ENCODE data around the gene IGHMBP2. TPM values are rescaled to one million over a fixed set of nuclear protein-coding genes. Genes with fewer than 3 reads are reported as not detected.

Gene IGHMBP2
- total RNA-seq, 5 donors from 2014 or later (not counting 1 experiment from before 2014, with no cell fraction given): 33.5 to 59.8 (median 37.0) TPM

DNA sequence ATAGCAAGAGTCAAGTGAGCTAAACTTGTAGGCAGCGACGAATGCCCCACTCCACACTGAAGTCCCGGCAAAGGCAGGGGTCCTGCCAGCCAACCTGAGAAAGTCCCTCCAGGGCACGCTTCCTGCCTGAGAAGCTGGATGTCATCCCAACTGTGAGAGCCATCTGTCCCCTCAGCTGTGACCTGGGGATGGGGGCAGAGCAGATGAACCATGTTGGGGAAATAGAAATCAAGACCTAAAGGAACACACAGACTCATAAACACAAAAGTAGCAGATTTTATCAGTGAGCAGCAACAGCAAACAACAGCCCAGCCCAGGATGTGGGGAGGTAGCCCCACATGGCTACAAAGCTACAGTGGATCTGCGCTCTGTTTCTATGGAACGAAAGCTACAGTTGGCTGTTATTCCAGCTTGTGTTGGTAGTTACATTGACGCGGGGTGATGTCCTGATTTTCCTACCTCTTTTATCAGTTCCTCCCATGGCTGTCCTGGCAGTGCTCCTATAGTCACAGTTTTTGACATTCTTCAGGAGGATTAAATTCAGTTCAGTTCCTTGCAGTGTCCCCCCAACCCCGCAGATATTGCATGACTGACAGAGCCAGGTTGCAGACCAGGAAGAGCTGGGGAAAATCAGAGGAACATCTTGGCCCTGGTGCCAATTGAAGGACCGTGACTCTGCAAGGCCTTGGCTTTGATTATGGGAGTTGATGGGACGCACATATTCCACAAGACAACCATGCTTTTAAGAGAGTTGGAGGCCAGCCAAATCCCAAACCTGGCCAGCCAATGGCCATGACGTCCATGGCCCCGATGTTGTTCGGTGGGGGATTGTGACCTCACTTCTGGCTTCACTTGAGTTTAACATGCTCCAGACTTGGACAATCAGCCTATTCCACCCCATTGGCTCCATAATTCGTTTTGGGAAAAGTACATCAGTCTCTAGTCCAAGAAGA is 62.5 kb downstream of the IGHMBP2 start:
- peak in 12 of 35 experiments; percentile 4 to 36 (median 13) for DNase-seq
- WGBS (ENCODE audit: insufficient coverage): 80% methylated on average over 6 of the region's 15 CpGs
- peak; percentile 54 to 84 (median 73) for ATAC-seq (replicated peaks in 1 of 4)
- H3K4me1 Mint-ChIP-seq: peaks cover 19 to 47% (median 20%) of the 10 kb centered on the region in 3 donors
- Histone ChIP-seq H3K4me3 (ENCODE audit: control insufficient read depth in 1 of 2, extremely low read depth in 1 of 2, low read length in 1 of 2) (no peak overlapping the region), H3K27ac (ENCODE audit: low read length) (peak overlapping the region; percentile 37), H3K36me3 (ENCODE audit: control insufficient read depth in 2 of 2, extremely low read depth in 1 of 2, insufficient read depth in 1 of 2, low read length in 1 of 2) (peaks cover 0 to 2% of the 10 kb centered on the region in 2 donors), H3K27me3 (replicated peaks in 1 of 2; ENCODE audit: control insufficient read depth in 2 of 2, extremely low read depth in 1 of 2, insufficient read depth in 2 of 2, low read length in 1 of 2) (peaks cover 0 to 17% of the 10 kb centered on the region in 2 experiments), H3K4me1 (ENCODE audit: control insufficient read depth in 1 of 2, extremely low read depth in 1 of 2, insufficient read depth in 2 of 2, low read length in 2 of 2) (peaks cover 0 to 40% of the 10 kb centered on the region in 2 experiments), H3K9me3 (no peaks in the 10 kb centered on the region)
- peaks cover 4% of the 10 kb centered on the region in 2 donors for H3K27me3 Mint-ChIP-seq
- CTCF ChIA-PET: no interaction called here
- no peaks in the 10 kb centered on the region for H3K9me3 Mint-ChIP-seq
- H3K27ac Mint-ChIP-seq: peak overlapping the region; percentile 77 to 96
- POLR2A ChIA-PET: interaction anchor here in 1 of 2 donors (0.6 to 0.7 kb wide), 2 partner anchors 83 to 133 kb away, joined by 3 to 5 read pairs; no protein-coding TSS in a partner anchor
- H3K4me3 Mint-ChIP-seq: peak overlapping the region in 2 of 3 donors; percentile 28 to 33
- H3K36me3 Mint-ChIP-seq: peaks cover 8% of the 10 kb centered on the region

DNA sequence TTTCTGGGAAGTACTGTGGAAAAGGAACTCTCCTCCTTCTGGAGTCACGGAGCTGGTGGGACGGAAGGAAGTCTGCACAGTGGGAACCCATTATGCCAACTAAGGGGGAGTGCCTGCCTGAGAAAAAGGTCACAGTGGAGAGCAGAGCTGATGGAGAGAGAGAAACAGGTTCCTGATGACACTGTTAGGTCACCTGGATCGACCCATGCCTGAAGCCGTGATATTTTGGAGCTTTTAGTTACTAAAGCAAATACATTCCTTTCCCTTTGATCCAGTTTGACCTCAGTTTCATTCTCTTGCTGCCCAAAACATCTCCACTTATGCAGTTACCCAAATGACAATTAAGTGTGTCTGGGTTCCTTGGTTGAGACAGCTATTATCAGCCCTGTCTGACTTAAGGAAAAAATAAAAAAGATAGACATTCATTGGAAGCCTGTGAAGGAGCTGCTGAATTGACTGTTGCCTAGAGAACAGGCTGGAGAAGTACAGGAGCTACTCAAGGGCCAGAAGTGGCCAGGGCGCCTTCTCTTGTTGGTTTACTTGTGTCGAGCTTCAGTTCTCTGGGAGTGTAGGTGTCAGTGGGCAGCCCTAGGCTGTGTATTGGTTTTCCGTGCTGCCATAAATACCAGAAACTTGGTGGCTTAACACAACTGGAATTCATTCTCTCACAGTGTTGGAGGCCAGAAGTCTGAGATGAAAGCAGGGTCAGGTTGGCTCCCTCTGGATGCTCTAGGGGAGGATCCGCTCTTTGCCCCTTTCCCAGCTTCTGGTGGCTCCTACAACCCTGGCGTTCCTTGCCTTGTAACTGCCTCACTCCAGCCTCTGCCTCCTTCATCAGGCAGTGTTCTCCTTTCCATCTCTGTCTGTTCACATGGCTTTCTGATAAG is 63.4 kb downstream of the IGHMBP2 start:
- Histone ChIP-seq H3K27ac (ENCODE audit: low read length) (no peak overlapping the region), H3K9me3 (no peaks in the 10 kb centered on the region), H3K27me3 (replicated peaks in 1 of 2; ENCODE audit: control insufficient read depth in 2 of 2, extremely low read depth in 1 of 2, insufficient read depth in 2 of 2, low read length in 1 of 2) (peaks cover 0 to 13% of the 10 kb centered on the region in 2 experiments), H3K36me3 (ENCODE audit: control insufficient read depth in 2 of 2, extremely low read depth in 1 of 2, insufficient read depth in 1 of 2, low read length in 1 of 2) (peaks cover 0 to 2% of the 10 kb centered on the region in 2 donors), H3K4me1 (ENCODE audit: control insufficient read depth in 1 of 2, extremely low read depth in 1 of 2, insufficient read depth in 2 of 2, low read length in 2 of 2) (peaks cover 0 to 37% of the 10 kb centered on the region in 2 experiments), H3K4me3 (ENCODE audit: control insufficient read depth in 1 of 2, extremely low read depth in 1 of 2, low read length in 1 of 2) (no peak overlapping the region)
- peaks cover 19 to 44% (median 20%) of the 10 kb centered on the region in 3 donors for H3K4me1 Mint-ChIP-seq
- 94% methylated on average over 3 of the region's 9 CpGs for WGBS (ENCODE audit: insufficient coverage)
- DNase-seq: peak in 1 of 35 experiments; percentile 1
- no peak for ATAC-seq (replicated peaks in 1 of 4)
- H3K36me3 Mint-ChIP-seq: peaks cover 8% of the 10 kb centered on the region
- no peaks in the 10 kb centered on the region for H3K9me3 Mint-ChIP-seq
- H3K4me3 Mint-ChIP-seq: no peak overlapping the region
- H3K27ac Mint-ChIP-seq: peak overlapping the region in 1 of 2 donors; percentile 25
- H3K27me3 Mint-ChIP-seq: peaks cover 7 to 9% of the 10 kb centered on the region in 2 donors
- ChIA-PET CTCF (no interaction called here), POLR2A (no interaction called here)

DNA sequence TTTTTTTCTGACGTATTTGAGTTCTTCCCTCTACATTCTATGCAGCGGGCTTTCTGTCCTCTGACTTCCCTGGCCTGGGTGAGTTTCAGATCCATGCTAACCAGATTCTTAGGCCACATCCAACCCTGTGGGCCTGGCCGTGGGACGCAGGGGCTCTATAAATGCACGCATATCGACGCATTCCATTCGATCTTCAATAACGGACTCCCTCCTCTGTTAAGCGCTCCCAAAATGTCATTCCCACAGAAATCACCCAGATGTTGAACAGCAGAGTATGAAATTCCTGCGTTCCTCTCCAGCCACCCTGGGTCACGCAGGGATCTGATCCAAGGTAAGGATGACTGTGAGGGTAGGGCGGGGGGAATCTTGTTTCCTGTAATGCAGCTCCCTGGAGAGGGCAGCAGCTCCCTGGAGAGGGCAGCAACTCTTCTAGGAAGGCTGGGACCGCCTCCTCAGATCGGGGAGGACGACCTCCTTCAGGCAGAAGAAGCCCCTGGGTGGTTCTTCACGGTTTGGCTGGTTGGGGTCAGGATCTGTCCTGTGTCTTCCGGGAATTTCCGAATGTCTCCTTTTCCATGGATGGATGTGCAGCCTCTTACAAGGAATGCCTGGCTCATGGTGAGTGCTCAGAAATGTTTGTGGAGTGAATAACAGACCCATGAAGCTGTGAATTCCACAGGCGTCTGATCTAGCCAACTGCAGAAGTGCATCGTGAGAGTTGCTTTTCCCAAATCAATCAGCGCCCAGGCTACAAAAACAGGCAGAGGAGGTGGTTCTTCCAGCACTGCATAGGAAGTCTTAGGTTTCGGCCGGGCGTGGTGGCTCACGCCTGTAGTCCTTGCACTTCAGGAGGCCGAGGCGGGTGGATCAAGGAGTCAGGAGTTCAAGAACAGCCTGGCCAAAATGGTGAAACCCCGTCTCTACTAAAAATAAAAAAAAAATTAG is 64.9 kb downstream of the IGHMBP2 start:
- CTCF ChIA-PET: no interaction called here
- Mint-ChIP-seq H3K27ac (no peak overlapping the region), H3K27me3 (peaks cover 7 to 9% of the 10 kb centered on the region in 2 donors), H3K9me3 (no peaks in the 10 kb centered on the region), H3K36me3 (peaks cover 8% of the 10 kb centered on the region), H3K4me1 (peaks cover 10 to 35% (median 12%) of the 10 kb centered on the region in 3 donors), H3K4me3 (no peak overlapping the region)
- Histone ChIP-seq H3K36me3 (ENCODE audit: control insufficient read depth in 2 of 2, extremely low read depth in 1 of 2, insufficient read depth in 1 of 2, low read length in 1 of 2) (peaks cover 0 to 2% of the 10 kb centered on the region in 2 donors), H3K27ac (ENCODE audit: low read length) (no peak overlapping the region), H3K27me3 (replicated peaks in 1 of 2; ENCODE audit: control insufficient read depth in 2 of 2, extremely low read depth in 1 of 2, insufficient read depth in 2 of 2, low read length in 1 of 2) (peaks cover 0 to 13% of the 10 kb centered on the region in 2 experiments), H3K9me3 (no peaks in the 10 kb centered on the region), H3K4me3 (ENCODE audit: control insufficient read depth in 1 of 2, extremely low read depth in 1 of 2, low read length in 1 of 2) (no peak overlapping the region), H3K4me1 (ENCODE audit: control insufficient read depth in 1 of 2, extremely low read depth in 1 of 2, insufficient read depth in 2 of 2, low read length in 2 of 2) (peaks cover 0 to 23% of the 10 kb centered on the region in 2 experiments)
- 89% methylated on average over 21 of the region's 29 CpGs for WGBS (ENCODE audit: insufficient coverage)
- ATAC-seq (replicated peaks in 1 of 4) (no peak), DNase-seq (peak in 1 of 35 experiments; percentile 15)
- POLR2A ChIA-PET: no interaction called here

GRCh38 chr11:68969386-68969785 is 65.7 kb downstream of the IGHMBP2 start:
- ATAC-seq (replicated peaks in 1 of 4) (no peak), DNase-seq (no peak)
- H3K4me1 ChIP-seq (ENCODE audit: control insufficient read depth in 1 of 2, extremely low read depth in 1 of 2, insufficient read depth in 2 of 2, low read length in 2 of 2): peaks cover 0 to 19% of the 10 kb centered on the region in 2 experiments
- H3K27ac Mint-ChIP-seq: no peak overlapping the region
- no peak overlapping the region for H3K4me3 Mint-ChIP-seq
- H3K27me3 ChIP-seq (replicated peaks in 1 of 2; ENCODE audit: control insufficient read depth in 2 of 2, extremely low read depth in 1 of 2, insufficient read depth in 2 of 2, low read length in 1 of 2): peaks cover 0 to 13% of the 10 kb centered on the region in 2 experiments
- H3K9me3 ChIP-seq: no peaks in the 10 kb centered on the region
- POLR2A ChIA-PET: no interaction called here
- WGBS (ENCODE audit: insufficient coverage): 83% methylated on average over 8 of the region's 8 CpGs
- H3K27ac ChIP-seq (ENCODE audit: low read length): no peak overlapping the region
- H3K27me3 Mint-ChIP-seq: peaks cover 7 to 9% of the 10 kb centered on the region in 2 donors
- H3K36me3 ChIP-seq (ENCODE audit: control insufficient read depth in 2 of 2, extremely low read depth in 1 of 2, insufficient read depth in 1 of 2, low read length in 1 of 2): no peaks in the 10 kb centered on the region
- H3K36me3 Mint-ChIP-seq: peaks cover 3% of the 10 kb centered on the region
- peaks cover 8 to 27% (median 10%) of the 10 kb centered on the region in 3 donors for H3K4me1 Mint-ChIP-seq
- H3K4me3 ChIP-seq (ENCODE audit: control insufficient read depth in 1 of 2, extremely low read depth in 1 of 2, low read length in 1 of 2): no peak overlapping the region
- H3K9me3 Mint-ChIP-seq: no peaks in the 10 kb centered on the region
- CTCF ChIA-PET: interaction anchor here in 1 of 2 donors (0.6 kb wide), 1 partner anchor 160 kb away, joined by 6 read pairs; no protein-coding TSS in a partner anchor

DNA sequence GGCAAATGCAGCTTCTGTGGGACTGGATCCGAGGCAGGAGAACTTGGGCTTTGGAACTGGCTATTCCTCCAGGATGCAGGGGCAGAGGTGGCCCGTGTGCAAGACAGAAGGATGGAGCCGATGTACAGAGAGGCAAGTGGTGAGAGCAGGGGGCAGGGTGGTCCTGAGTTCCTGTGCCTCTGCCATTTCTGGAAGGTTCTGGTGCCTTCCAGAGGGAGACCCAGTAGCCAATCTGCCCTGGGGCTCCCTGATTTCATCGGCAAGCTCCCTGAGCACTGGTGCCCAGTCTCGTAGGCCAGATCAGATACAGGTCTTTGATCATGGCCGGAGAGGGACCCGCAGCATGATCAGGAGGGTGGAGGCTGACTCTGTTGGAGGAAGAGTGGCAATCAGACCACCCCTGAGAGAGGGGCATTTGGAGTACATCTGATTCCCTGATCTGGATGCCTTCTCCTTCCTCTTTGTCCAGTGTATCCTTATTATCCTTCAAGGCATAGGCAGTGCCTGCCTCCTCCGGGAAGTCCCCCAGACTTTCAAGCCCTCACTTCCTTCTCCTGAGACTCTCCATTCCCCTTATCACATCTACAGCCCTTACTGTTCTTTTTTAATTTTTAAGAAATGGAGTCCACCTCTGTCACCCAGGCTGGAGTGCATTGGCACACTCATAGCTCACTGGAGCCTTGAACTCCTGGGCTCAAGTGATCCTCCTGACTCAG is 67.4 kb downstream of the IGHMBP2 start:
- Mint-ChIP-seq H3K27me3 (peaks cover 7 to 9% of the 10 kb centered on the region in 2 donors), H3K9me3 (no peaks in the 10 kb centered on the region), H3K4me1 (peaks cover 3 to 15% (median 4%) of the 10 kb centered on the region in 3 donors), H3K4me3 (no peak overlapping the region), H3K36me3 (peaks cover 6% of the 10 kb centered on the region), H3K27ac (no peak overlapping the region)
- no peaks in the 10 kb centered on the region for H3K36me3 ChIP-seq (ENCODE audit: control insufficient read depth in 2 of 2, extremely low read depth in 1 of 2, insufficient read depth in 1 of 2, low read length in 1 of 2)
- no peak overlapping the region for H3K27ac ChIP-seq (ENCODE audit: low read length)
- no peaks in the 10 kb centered on the region for H3K9me3 ChIP-seq
- H3K27me3 ChIP-seq (replicated peaks in 1 of 2; ENCODE audit: control insufficient read depth in 2 of 2, extremely low read depth in 1 of 2, insufficient read depth in 2 of 2, low read length in 1 of 2): peaks cover 0 to 13% of the 10 kb centered on the region in 2 experiments
- DNase-seq (no peak), ATAC-seq (replicated peaks in 1 of 4) (no peak)
- ChIA-PET POLR2A (no interaction called here), CTCF (no interaction called here)
- no peak overlapping the region for H3K4me3 ChIP-seq (ENCODE audit: control insufficient read depth in 1 of 2, extremely low read depth in 1 of 2, low read length in 1 of 2)
- WGBS (ENCODE audit: insufficient coverage): 83% methylated on average over 7 of the region's 8 CpGs
- peaks cover 0 to 9% of the 10 kb centered on the region in 2 experiments for H3K4me1 ChIP-seq (ENCODE audit: control insufficient read depth in 1 of 2, extremely low read depth in 1 of 2, insufficient read depth in 2 of 2, low read length in 2 of 2)

All from T-cell (primary cell).